ENCODE measurements around the gene NUP210.
A peak's percentile ranks its signal among the peaks of the same experiment; 100 is the strongest.

Gene NUP210

GRCh38 chr3:13318626-13319470 lies 101.3 kb downstream of the NUP210 start:
- DNase-seq = no peak

GRCh38 chr3:13317596-13318320 lies 102.4 kb downstream of the NUP210 start:
- no peak for DNase-seq

- DNase-seq = no peak
Observed at GRCh38 chr3:13316603-13317002, 103.5 kb downstream of the NUP210 start.

GRCh38 chr3:13314877-13315276 lies 105.2 kb downstream of the NUP210 start:
- no peak for DNase-seq

- DNase-seq = no peak
Observed at GRCh38 chr3:13313813-13314212, 106.3 kb downstream of the NUP210 start.

- no peak for DNase-seq
Observed at GRCh38 chr3:13309004-13309403, 111.1 kb downstream of the NUP210 start.

GRCh38 chr3:13308380-13308801 lies 111.7 kb downstream of the NUP210 start:
- DNase-seq = peak; percentile 77

- no peak for DNase-seq
Observed at GRCh38 chr3:13307041-13307440, 113.1 kb downstream of the NUP210 start.

- no peak for DNase-seq
Observed at GRCh38 chr3:13305623-13306022, 114.5 kb downstream of the NUP210 start.

GRCh38 chr3:13303410-13303809 lies 116.7 kb downstream of the NUP210 start:
- no peak for DNase-seq

GRCh38 chr3:13301286-13301987 lies 118.7 kb downstream of the NUP210 start:
- peak; percentile 82 for DNase-seq

GRCh38 chr3:13300546-13301285 lies 119.4 kb downstream of the NUP210 start:
- no peak for DNase-seq

GRCh38 chr3:13299531-13300155 lies 120.5 kb downstream of the NUP210 start:
- DNase-seq = no peak

- DNase-seq = peak; percentile 60
Observed at GRCh38 chr3:13296662-13297061, 123.5 kb downstream of the NUP210 start.

- DNase-seq = peak; percentile 36
Observed at GRCh38 chr3:13294442-13295351, 125.4 kb downstream of the NUP210 start.

- no peak for DNase-seq
Observed at GRCh38 chr3:13292375-13292774, 127.7 kb downstream of the NUP210 start.

GRCh38 chr3:13290941-13291340 lies 129.2 kb downstream of the NUP210 start:
- no peak for DNase-seq

- no peak for DNase-seq
Observed at GRCh38 chr3:13289771-13290285, 130.3 kb downstream of the NUP210 start.

GRCh38 chr3:13288732-13289718 lies 131.1 kb downstream of the NUP210 start:
- no peak for DNase-seq

- DNase-seq = no peak
Observed at GRCh38 chr3:13287833-13288232, 132.3 kb downstream of the NUP210 start.

Data from hematopoietic multipotent progenitor cell treated with erythropoietin and hydrocortisone succinate and interleukin-3 and kit ligand, for 4 days (in vitro differentiated cells).